ENCODE results near the gene ZBTB3.

DNA sequence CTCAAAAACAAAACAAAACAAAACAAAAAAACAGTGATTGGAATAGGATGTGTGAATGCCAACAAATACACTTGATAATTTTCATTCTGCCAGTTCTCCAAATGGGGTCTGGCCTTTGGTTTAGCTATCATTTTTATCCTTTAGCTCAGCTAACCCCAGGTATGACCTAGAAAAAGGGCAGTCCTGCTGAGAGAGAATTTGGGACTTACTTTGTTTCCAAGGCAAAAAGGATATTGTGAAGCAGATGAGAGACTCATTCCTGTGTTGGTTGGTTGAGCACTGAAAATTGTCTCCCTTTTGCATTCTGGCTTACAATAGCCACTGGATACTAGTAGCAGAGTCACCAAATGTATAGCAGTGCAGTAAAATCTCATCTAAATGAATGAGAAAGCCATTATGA, 16.8 kb downstream of the ZBTB3 start:
- no peak for TF ChIP-seq EZH2 (IDR thresholded peaks at IDR 0.05; ENCODE audit: low read length, missing control alignments)
- TF ChIP-seq, protein P1, sequence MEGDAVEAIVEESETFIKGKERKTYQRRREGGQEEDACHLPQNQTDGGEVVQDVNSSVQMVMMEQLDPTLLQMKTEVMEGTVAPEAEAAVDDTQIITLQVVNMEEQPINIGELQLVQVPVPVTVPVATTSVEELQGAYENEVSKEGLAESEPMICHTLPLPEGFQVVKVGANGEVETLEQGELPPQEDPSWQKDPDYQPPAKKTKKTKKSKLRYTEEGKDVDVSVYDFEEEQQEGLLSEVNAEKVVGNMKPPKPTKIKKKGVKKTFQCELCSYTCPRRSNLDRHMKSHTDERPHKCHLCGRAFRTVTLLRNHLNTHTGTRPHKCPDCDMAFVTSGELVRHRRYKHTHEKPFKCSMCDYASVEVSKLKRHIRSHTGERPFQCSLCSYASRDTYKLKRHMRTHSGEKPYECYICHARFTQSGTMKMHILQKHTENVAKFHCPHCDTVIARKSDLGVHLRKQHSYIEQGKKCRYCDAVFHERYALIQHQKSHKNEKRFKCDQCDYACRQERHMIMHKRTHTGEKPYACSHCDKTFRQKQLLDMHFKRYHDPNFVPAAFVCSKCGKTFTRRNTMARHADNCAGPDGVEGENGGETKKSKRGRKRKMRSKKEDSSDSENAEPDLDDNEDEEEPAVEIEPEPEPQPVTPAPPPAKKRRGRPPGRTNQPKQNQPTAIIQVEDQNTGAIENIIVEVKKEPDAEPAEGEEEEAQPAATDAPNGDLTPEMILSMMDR (conservative IDR thresholded peaks at IDR 0.05 in 1 of 2, IDR thresholded peaks at IDR 0.05 in 1 of 2; ENCODE audit: low read depth in 1 of 2, low read length in 2 of 2) = no peak

Measured in fibroblast of lung (primary cell).